ENCODE results near the gene BEND3.
"Not testable (repeated sequence)": the region's sequence is repeated elsewhere in the genome, so short reads cannot be mapped to it uniquely, and the experiment has no call there.

BEND3 gene

GRCh38 chr6:107115695-107116327, 496 bp upstream of the BEND3 start:
- no peaks in the 10 kb centered on the region for H3K9me3 Mint-ChIP-seq
- peaks cover 12% of the 10 kb centered on the region for H3K4me1 Mint-ChIP-seq (ENCODE audit: low read depth)
- peak overlapping the region; percentile 75 for H3K27ac Mint-ChIP-seq
- H3K4me3 Mint-ChIP-seq: peak overlapping the region; percentile 82
- no peaks in the 10 kb centered on the region for H3K36me3 Mint-ChIP-seq (ENCODE audit: low read depth)
- peaks cover 13% of the 10 kb centered on the region for H3K27me3 Mint-ChIP-seq (ENCODE audit: low read depth)
- peak; percentile 40 for DNase-seq (ENCODE audit: low spot score)

GRCh38 chr6:107114213-107114925, 946 bp downstream of the BEND3 start:
- DNase-seq (ENCODE audit: low spot score): peak; percentile 81
- H3K4me1 Mint-ChIP-seq (ENCODE audit: low read depth): peaks cover 16% of the 10 kb centered on the region
- peaks cover 13% of the 10 kb centered on the region for H3K27me3 Mint-ChIP-seq (ENCODE audit: low read depth)
- H3K36me3 Mint-ChIP-seq (ENCODE audit: low read depth): no peaks in the 10 kb centered on the region
- H3K9me3 Mint-ChIP-seq: no peaks in the 10 kb centered on the region
- peak overlapping the region; percentile 59 for H3K27ac Mint-ChIP-seq
- peak overlapping the region; percentile 85 for H3K4me3 Mint-ChIP-seq

- no peak for DNase-seq (ENCODE audit: low spot score)
- H3K4me1 Mint-ChIP-seq (ENCODE audit: low read depth): peaks cover 6% of the 10 kb centered on the region
- H3K27ac Mint-ChIP-seq: no peak overlapping the region
These were observed 5.1 kb downstream of the BEND3 start for GRCh38 chr6:107110200-107110599.

GRCh38 chr6:107108201-107108890, 7.0 kb downstream of the BEND3 start:
- H3K4me1 Mint-ChIP-seq (ENCODE audit: low read depth): peaks cover 4% of the 10 kb centered on the region
- no peak for DNase-seq (ENCODE audit: low spot score)
- no peak overlapping the region for H3K4me3 Mint-ChIP-seq
- no peaks in the 10 kb centered on the region for H3K9me3 Mint-ChIP-seq
- peaks cover 2% of the 10 kb centered on the region for H3K36me3 Mint-ChIP-seq (ENCODE audit: low read depth)
- H3K27ac Mint-ChIP-seq: no peak overlapping the region
- no peaks in the 10 kb centered on the region for H3K27me3 Mint-ChIP-seq (ENCODE audit: low read depth)

More at GRCh38 chr6:107110200-107110599, 5.1 kb downstream of the BEND3 start:
- no peaks in the 10 kb centered on the region for H3K9me3 Mint-ChIP-seq
- H3K27me3 Mint-ChIP-seq (ENCODE audit: low read depth): no peaks in the 10 kb centered on the region
- peaks cover 2% of the 10 kb centered on the region for H3K36me3 Mint-ChIP-seq (ENCODE audit: low read depth)
- H3K4me3 Mint-ChIP-seq: no peak overlapping the region

GRCh38 chr6:107107791-107108190, 7.5 kb downstream of the BEND3 start:
- Mint-ChIP-seq H3K4me1 (ENCODE audit: low read depth) (peaks cover 4% of the 10 kb centered on the region), H3K27ac (no peak overlapping the region), H3K9me3 (no peaks in the 10 kb centered on the region), H3K27me3 (ENCODE audit: low read depth) (no peaks in the 10 kb centered on the region), H3K4me3 (no peak overlapping the region), H3K36me3 (ENCODE audit: low read depth) (peaks cover 2% of the 10 kb centered on the region)
- no peak for DNase-seq (ENCODE audit: low spot score)

- peaks cover 2% of the 10 kb centered on the region for H3K36me3 Mint-ChIP-seq (ENCODE audit: low read depth)
- H3K4me3 Mint-ChIP-seq: no peak overlapping the region
- no peaks in the 10 kb centered on the region for H3K27me3 Mint-ChIP-seq (ENCODE audit: low read depth)
- no peak overlapping the region for H3K27ac Mint-ChIP-seq
- no peaks in the 10 kb centered on the region for H3K9me3 Mint-ChIP-seq
- H3K4me1 Mint-ChIP-seq (ENCODE audit: low read depth): peaks cover 9% of the 10 kb centered on the region
- no peak for DNase-seq (ENCODE audit: low spot score)
These were observed 9.2 kb downstream of the BEND3 start for GRCh38 chr6:107106165-107106564.

- Mint-ChIP-seq H3K9me3 (no peaks in the 10 kb centered on the region), H3K27ac (no peak overlapping the region), H3K27me3 (ENCODE audit: low read depth) (no peaks in the 10 kb centered on the region), H3K4me1 (ENCODE audit: low read depth) (peaks cover 9% of the 10 kb centered on the region), H3K4me3 (no peak overlapping the region), H3K36me3 (ENCODE audit: low read depth) (peaks cover 2% of the 10 kb centered on the region)
- DNase-seq (ENCODE audit: low spot score): no peak
These were observed 9.7 kb downstream of the BEND3 start for GRCh38 chr6:107105511-107106116.

GRCh38 chr6:107103082-107103481, 12.2 kb downstream of the BEND3 start:
- Mint-ChIP-seq H3K4me3 (no peak overlapping the region), H3K9me3 (no peaks in the 10 kb centered on the region), H3K36me3 (ENCODE audit: low read depth) (peaks cover 2% of the 10 kb centered on the region), H3K27me3 (ENCODE audit: low read depth) (no peaks in the 10 kb centered on the region), H3K4me1 (ENCODE audit: low read depth) (peaks cover 6% of the 10 kb centered on the region), H3K27ac (no peak overlapping the region)
- DNase-seq (ENCODE audit: low spot score): no peak

GRCh38 chr6:107102414-107102805, 12.9 kb downstream of the BEND3 start:
- Mint-ChIP-seq H3K9me3 (no peaks in the 10 kb centered on the region), H3K36me3 (ENCODE audit: low read depth) (peaks cover 5% of the 10 kb centered on the region), H3K4me1 (ENCODE audit: low read depth) (peaks cover 6% of the 10 kb centered on the region), H3K4me3 (no peak overlapping the region), H3K27ac (no peak overlapping the region), H3K27me3 (ENCODE audit: low read depth) (no peaks in the 10 kb centered on the region)
- no peak for DNase-seq (ENCODE audit: low spot score)

GRCh38 chr6:107101686-107102413, 13.5 kb downstream of the BEND3 start:
- no peak overlapping the region for H3K27ac Mint-ChIP-seq
- DNase-seq (ENCODE audit: low spot score): no peak
- no peaks in the 10 kb centered on the region for H3K27me3 Mint-ChIP-seq (ENCODE audit: low read depth)
- H3K9me3 Mint-ChIP-seq: no peaks in the 10 kb centered on the region
- peaks cover 5% of the 10 kb centered on the region for H3K36me3 Mint-ChIP-seq (ENCODE audit: low read depth)
- no peak overlapping the region for H3K4me3 Mint-ChIP-seq
- peaks cover 6% of the 10 kb centered on the region for H3K4me1 Mint-ChIP-seq (ENCODE audit: low read depth)

GRCh38 chr6:107101211-107101610, 14.1 kb downstream of the BEND3 start:
- peaks cover 5% of the 10 kb centered on the region for H3K36me3 Mint-ChIP-seq (ENCODE audit: low read depth)
- no peak overlapping the region for H3K27ac Mint-ChIP-seq
- no peak for DNase-seq (ENCODE audit: low spot score)
- peaks cover 6% of the 10 kb centered on the region for H3K4me1 Mint-ChIP-seq (ENCODE audit: low read depth)
- no peak overlapping the region for H3K4me3 Mint-ChIP-seq
- no peaks in the 10 kb centered on the region for H3K27me3 Mint-ChIP-seq (ENCODE audit: low read depth)
- H3K9me3 Mint-ChIP-seq: no peaks in the 10 kb centered on the region

- no peak overlapping the region for H3K4me3 Mint-ChIP-seq
- H3K27me3 Mint-ChIP-seq (ENCODE audit: low read depth): no peaks in the 10 kb centered on the region
- peaks cover 6% of the 10 kb centered on the region for H3K36me3 Mint-ChIP-seq (ENCODE audit: low read depth)
- peaks cover 6% of the 10 kb centered on the region for H3K4me1 Mint-ChIP-seq (ENCODE audit: low read depth)
- H3K27ac Mint-ChIP-seq: peak overlapping the region; percentile 35
- H3K9me3 Mint-ChIP-seq: no peaks in the 10 kb centered on the region
- no peak for DNase-seq (ENCODE audit: low spot score)
These were observed 16.6 kb downstream of the BEND3 start for GRCh38 chr6:107098436-107099307.

GRCh38 chr6:107084459-107084858, 30.9 kb downstream of the BEND3 start:
- H3K27me3 Mint-ChIP-seq (ENCODE audit: low read depth); H3K4me3 Mint-ChIP-seq; H3K27ac Mint-ChIP-seq; H3K9me3 Mint-ChIP-seq; DNase-seq (ENCODE audit: low spot score): not testable (repeated sequence)
- Mint-ChIP-seq H3K36me3 (ENCODE audit: low read depth) (peaks cover 37% of the 10 kb centered on the region), H3K4me1 (ENCODE audit: low read depth) (peaks cover 36% of the 10 kb centered on the region)
